ENCODE data around the gene BCL2L11. TPM values are rescaled to one million over a fixed set of nuclear protein-coding genes. Genes with fewer than 3 reads are reported as not detected.

The BCL2L11 gene
- 4.4 and 14.8 TPM in 2 replicates for total RNA-seq

GRCh38 chr2:111120253-111121027 lies at the start of gene BCL2L11:
TSS of gene BCL2L11 (plus strand) at chr2:111120914. CDS start at chr2:111123746, 2,832 bp downstream.

All from nasal cavity respiratory epithelium epithelial cell of viscerocranial mucosa (primary cell).